T-helper 1 cell treated with Interleukin-12 subunit alpha and Interleukin-12 subunit beta and Interleukin-4 antibody, amounts not matched to agents 30 μg/mL and 1 μg/mL, for 36 hours (primary cell): Measurements from ENCODE around the gene SRD5A1.

ENCODE experiments used
- H3K27ac Mint-ChIP-seq: one replicate; pipeline ENCODE4 v1.8.0; 2021; ENCODE audit warnings: mild to moderate bottlenecking, mixed read lengths
- H3K27me3 Mint-ChIP-seq: one replicate; pipeline ENCODE4 v1.8.0; 2021; ENCODE audit warnings: low read depth, mixed read lengths
- H3K36me3 Mint-ChIP-seq: one replicate; pipeline ENCODE4 v1.8.0; 2021; ENCODE audit warnings: low read depth, mixed read lengths
- H3K4me1 Mint-ChIP-seq: one replicate; pipeline ENCODE4 v1.8.0; 2021; ENCODE audit warnings: low read depth, mixed read lengths
- H3K4me3 Mint-ChIP-seq: one replicate; pipeline ENCODE4 v1.8.0; 2021; ENCODE audit warnings: mild to moderate bottlenecking, moderate library complexity, mixed read lengths
- H3K9me3 Mint-ChIP-seq: one replicate; pipeline ENCODE4 v1.8.0; 2021; ENCODE audit warnings: mixed read lengths

Gene SRD5A1

GRCh38 chr5:6700685-6701355 is 67.6 kb downstream of the SRD5A1 start:
- Mint-ChIP-seq H3K27me3 (peaks cover 32% of the 10 kb centered on the region), H3K27ac (no peak overlapping the region), H3K9me3 (no peaks in the 10 kb centered on the region), H3K4me1 (no peaks in the 10 kb centered on the region), H3K4me3 (no peak overlapping the region), H3K36me3 (no peaks in the 10 kb centered on the region)

GRCh38 chr5:6701491-6701890 is 68.3 kb downstream of the SRD5A1 start:
- no peak overlapping the region for H3K4me3 Mint-ChIP-seq
- H3K4me1 Mint-ChIP-seq, result peaks cover 3% of the 10 kb centered on the region
- no peaks in the 10 kb centered on the region for H3K9me3 Mint-ChIP-seq
- H3K27me3 Mint-ChIP-seq, result peaks cover 29% of the 10 kb centered on the region
- no peaks in the 10 kb centered on the region for H3K36me3 Mint-ChIP-seq
- no peak overlapping the region for H3K27ac Mint-ChIP-seq

GRCh38 chr5:6702633-6703032 is 69.4 kb downstream of the SRD5A1 start:
- no peaks in the 10 kb centered on the region for H3K36me3 Mint-ChIP-seq
- no peak overlapping the region for H3K27ac Mint-ChIP-seq
- peaks cover 3% of the 10 kb centered on the region for H3K4me1 Mint-ChIP-seq
- H3K4me3 Mint-ChIP-seq, result no peak overlapping the region
- peaks cover 17% of the 10 kb centered on the region for H3K27me3 Mint-ChIP-seq
- no peaks in the 10 kb centered on the region for H3K9me3 Mint-ChIP-seq

- Mint-ChIP-seq H3K36me3 (no peaks in the 10 kb centered on the region), H3K27me3 (peaks cover 14% of the 10 kb centered on the region), H3K27ac (no peak overlapping the region), H3K9me3 (no peaks in the 10 kb centered on the region), H3K4me1 (peaks cover 3% of the 10 kb centered on the region), H3K4me3 (no peak overlapping the region)
Measured at GRCh38 chr5:6703806-6704205, 70.6 kb downstream of the SRD5A1 start.

- H3K4me3 Mint-ChIP-seq, result no peak overlapping the region
- peaks cover 3% of the 10 kb centered on the region for H3K4me1 Mint-ChIP-seq
- no peaks in the 10 kb centered on the region for H3K36me3 Mint-ChIP-seq
- H3K27me3 Mint-ChIP-seq, result peaks cover 8% of the 10 kb centered on the region
- H3K27ac Mint-ChIP-seq, result no peak overlapping the region
- H3K9me3 Mint-ChIP-seq, result no peaks in the 10 kb centered on the region
Measured at GRCh38 chr5:6704361-6704851, 71.2 kb downstream of the SRD5A1 start.

- peaks cover 3% of the 10 kb centered on the region for H3K4me1 Mint-ChIP-seq
- H3K9me3 Mint-ChIP-seq, result no peaks in the 10 kb centered on the region
- no peak overlapping the region for H3K4me3 Mint-ChIP-seq
- H3K27me3 Mint-ChIP-seq, result peaks cover 4% of the 10 kb centered on the region
- no peak overlapping the region for H3K27ac Mint-ChIP-seq
- H3K36me3 Mint-ChIP-seq, result no peaks in the 10 kb centered on the region
Measured at GRCh38 chr5:6705088-6705487, 71.8 kb downstream of the SRD5A1 start.

- H3K27ac Mint-ChIP-seq, result no peak overlapping the region
- no peaks in the 10 kb centered on the region for H3K36me3 Mint-ChIP-seq
- no peaks in the 10 kb centered on the region for H3K9me3 Mint-ChIP-seq
- peaks cover 3% of the 10 kb centered on the region for H3K4me1 Mint-ChIP-seq
- H3K4me3 Mint-ChIP-seq, result no peak overlapping the region
- peaks cover 8% of the 10 kb centered on the region for H3K27me3 Mint-ChIP-seq
Measured at GRCh38 chr5:6705959-6706358, 72.7 kb downstream of the SRD5A1 start.

GRCh38 chr5:6707852-6708251 is 74.6 kb downstream of the SRD5A1 start:
- Mint-ChIP-seq H3K9me3 (no peaks in the 10 kb centered on the region), H3K4me3 (no peak overlapping the region), H3K36me3 (no peaks in the 10 kb centered on the region), H3K27ac (no peak overlapping the region), H3K4me1 (peaks cover 9% of the 10 kb centered on the region), H3K27me3 (peaks cover 8% of the 10 kb centered on the region)

GRCh38 chr5:6708814-6709213 is 75.6 kb downstream of the SRD5A1 start:
- no peaks in the 10 kb centered on the region for H3K36me3 Mint-ChIP-seq
- H3K9me3 Mint-ChIP-seq, result no peaks in the 10 kb centered on the region
- peaks cover 9% of the 10 kb centered on the region for H3K4me1 Mint-ChIP-seq
- H3K27me3 Mint-ChIP-seq, result peaks cover 8% of the 10 kb centered on the region
- no peak overlapping the region for H3K27ac Mint-ChIP-seq
- H3K4me3 Mint-ChIP-seq, result no peak overlapping the region

- Mint-ChIP-seq H3K36me3 (no peaks in the 10 kb centered on the region), H3K4me3 (no peak overlapping the region), H3K27ac (no peak overlapping the region), H3K4me1 (peaks cover 12% of the 10 kb centered on the region), H3K27me3 (peaks cover 8% of the 10 kb centered on the region), H3K9me3 (no peaks in the 10 kb centered on the region)
Measured at GRCh38 chr5:6710070-6710469, 76.8 kb downstream of the SRD5A1 start.

- peaks cover 8% of the 10 kb centered on the region for H3K27me3 Mint-ChIP-seq
- H3K27ac Mint-ChIP-seq, result no peak overlapping the region
- no peaks in the 10 kb centered on the region for H3K9me3 Mint-ChIP-seq
- H3K4me1 Mint-ChIP-seq, result peaks cover 15% of the 10 kb centered on the region
- no peaks in the 10 kb centered on the region for H3K36me3 Mint-ChIP-seq
- peak overlapping the region; percentile 9 for H3K4me3 Mint-ChIP-seq
Measured at GRCh38 chr5:6710551-6711318, 77.5 kb downstream of the SRD5A1 start.

- H3K4me1 Mint-ChIP-seq, result peaks cover 21% of the 10 kb centered on the region
Measured at GRCh38 chr5:6711409-6712141, 78.3 kb downstream of the SRD5A1 start.

GRCh38 chr5:6712142-6712576 is 78.9 kb downstream of the SRD5A1 start:
- Mint-ChIP-seq H3K4me1 (peaks cover 27% of the 10 kb centered on the region), H3K4me3 (peak overlapping the region; percentile 84), H3K27me3 (peaks cover 8% of the 10 kb centered on the region), H3K27ac (peak overlapping the region; percentile 91), H3K36me3 (peaks cover 3% of the 10 kb centered on the region), H3K9me3 (no peaks in the 10 kb centered on the region)

More at GRCh38 chr5:6711409-6712141, 78.3 kb downstream of the SRD5A1 start:
- Mint-ChIP-seq H3K27me3 (peaks cover 8% of the 10 kb centered on the region), H3K4me3 (peak overlapping the region; percentile 84), H3K27ac (peak overlapping the region; percentile 91), H3K9me3 (no peaks in the 10 kb centered on the region), H3K36me3 (no peaks in the 10 kb centered on the region)

GRCh38 chr5:6712577-6713273 is 79.5 kb downstream of the SRD5A1 start:
- peaks cover 3% of the 10 kb centered on the region for H3K36me3 Mint-ChIP-seq
- H3K27ac Mint-ChIP-seq, result peak overlapping the region; percentile 91
- H3K9me3 Mint-ChIP-seq, result no peaks in the 10 kb centered on the region
- peaks cover 32% of the 10 kb centered on the region for H3K4me1 Mint-ChIP-seq
- H3K27me3 Mint-ChIP-seq, result peaks cover 8% of the 10 kb centered on the region
- peak overlapping the region; percentile 84 for H3K4me3 Mint-ChIP-seq
